Fibroblast of peridontal ligament (primary cell): Measurements from ENCODE around the gene POLN.
"Not testable (repeated sequence)": the region's sequence is repeated elsewhere in the genome, so short reads cannot be mapped to it uniquely, and the experiment has no call there.

Experiments used
- DNase-seq: peaks from one replicate; pipeline ENCODE4 v3.0.0-alpha.2; 2010; ENCODE audit errors: extremely low read depth

Gene POLN

GRCh38 chr4:2275546-2276251, 33.8 kb upstream of the POLN start:
- DNase-seq: no peak

GRCh38 chr4:2275044-2275397, 33.1 kb upstream of the POLN start:
- DNase-seq: not testable (repeated sequence)

- DNase-seq: no peak
These were observed 32.6 kb upstream of the POLN start for GRCh38 chr4:2274320-2275043.

- no peak for DNase-seq
These were observed 31.9 kb upstream of the POLN start for GRCh38 chr4:2273657-2274319.

- no peak for DNase-seq
These were observed 31.3 kb upstream of the POLN start for GRCh38 chr4:2273221-2273620.

GRCh38 chr4:2272828-2273120, 30.9 kb upstream of the POLN start:
- DNase-seq: no peak

- no peak for DNase-seq
These were observed 30.3 kb upstream of the POLN start for GRCh38 chr4:2272026-2272827.

GRCh38 chr4:2271279-2272025, 29.5 kb upstream of the POLN start:
- no peak for DNase-seq

- no peak for DNase-seq
These were observed 28.6 kb upstream of the POLN start for GRCh38 chr4:2270341-2271165.

- DNase-seq: no peak
These were observed 27.8 kb upstream of the POLN start for GRCh38 chr4:2269618-2270163.

- no peak for DNase-seq
These were observed 27.2 kb upstream of the POLN start for GRCh38 chr4:2269206-2269531.

GRCh38 chr4:2268357-2269205, 26.7 kb upstream of the POLN start:
- no peak for DNase-seq

GRCh38 chr4:2267841-2268240, 25.9 kb upstream of the POLN start:
- DNase-seq: no peak

GRCh38 chr4:2267320-2267811, 25.4 kb upstream of the POLN start:
- DNase-seq: no peak

- DNase-seq: no peak
These were observed 24.9 kb upstream of the POLN start for GRCh38 chr4:2266821-2267220.

- DNase-seq: peak; percentile 57
These were observed 24.3 kb upstream of the POLN start for GRCh38 chr4:2266181-2266580.

- no peak for DNase-seq
These were observed 23.5 kb upstream of the POLN start for GRCh38 chr4:2265113-2266110.

- no peak for DNase-seq
These were observed 22.6 kb upstream of the POLN start for GRCh38 chr4:2264481-2265041.
